DMS153 treated with DMSO at 0.1 percent for 48 hours (cell line): ENCODE data around the gene FASN.

ENCODE experiments used
- DNase-seq: peaks from one replicate; lab custom pipeline; 2025; ENCODE audit not compliant: unreplicated experiment; lab: John Stamatoyannopoulos, UW

FASN gene

GRCh38 chr17:82118168-82118814 is 20.3 kb upstream of the FASN start:
- no peak for DNase-seq

GRCh38 chr17:82117139-82118090 is 19.4 kb upstream of the FASN start:
- no peak for DNase-seq

DNA sequence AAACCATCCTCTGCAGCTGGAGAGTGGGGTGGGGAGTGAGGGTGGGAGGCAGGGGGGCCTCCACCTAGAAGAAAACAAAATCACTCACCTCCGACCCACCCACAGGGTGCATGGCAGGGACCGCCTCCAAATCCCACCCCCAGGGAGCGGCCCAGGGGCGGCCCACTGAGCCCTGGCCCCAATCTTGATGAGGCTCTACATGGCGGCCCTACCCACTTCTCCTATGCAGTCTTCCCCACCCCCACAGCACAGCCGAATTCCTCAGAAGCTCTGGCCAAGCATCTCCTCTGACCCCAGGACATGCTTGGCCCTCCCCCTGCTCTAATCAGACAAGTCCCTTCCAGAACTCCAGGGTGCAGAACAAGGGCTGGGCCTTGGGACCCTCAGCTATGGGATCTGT is 18.2 kb upstream of the FASN start:
- no peak for DNase-seq

- no peak for DNase-seq
Observed at GRCh38 chr17:82114872-82115271, 16.8 kb upstream of the FASN start.

DNA sequence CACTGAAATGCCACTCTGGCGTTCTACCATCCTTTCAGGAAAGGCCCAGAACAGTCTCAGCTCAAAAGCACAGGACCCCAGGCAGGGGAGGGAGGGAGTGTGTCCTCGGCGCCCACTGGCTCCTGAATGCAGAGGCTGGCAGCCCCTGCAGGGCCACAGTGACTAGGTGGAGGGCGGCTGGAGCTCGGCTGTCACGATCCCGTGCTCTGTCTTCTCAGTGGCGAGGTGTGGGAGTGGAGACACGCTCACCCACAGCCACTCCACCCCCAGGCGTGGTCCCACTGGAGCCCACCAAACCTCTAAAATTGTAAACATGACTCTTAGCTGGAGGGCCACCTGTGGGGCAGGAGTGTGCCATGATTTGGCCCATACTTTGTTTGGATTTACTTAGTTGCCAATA is 16.4 kb upstream of the FASN start:
- DNase-seq: no peak

GRCh38 chr17:82113941-82114340 is 15.9 kb upstream of the FASN start:
- no peak for DNase-seq

DNA sequence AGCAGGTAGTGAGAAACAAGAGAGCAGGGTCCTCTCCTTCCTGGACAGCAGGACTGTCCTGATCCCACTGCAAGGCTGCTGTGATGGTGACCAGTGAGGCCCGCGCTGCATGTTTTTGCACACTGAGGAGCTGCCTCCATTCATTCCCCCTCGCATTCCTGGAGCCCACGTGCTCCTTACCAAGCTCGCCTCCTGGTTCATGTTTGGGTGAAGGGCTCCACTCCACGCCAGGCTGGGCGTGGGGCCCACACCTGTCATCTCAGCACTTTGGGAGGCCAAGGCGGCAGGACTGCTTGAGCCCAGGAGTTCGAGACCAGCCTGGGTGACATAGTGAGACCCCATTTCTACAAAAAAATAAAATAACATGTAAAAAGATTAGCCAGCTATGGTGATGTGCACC is 15.4 kb upstream of the FASN start:
- no peak for DNase-seq

DNA sequence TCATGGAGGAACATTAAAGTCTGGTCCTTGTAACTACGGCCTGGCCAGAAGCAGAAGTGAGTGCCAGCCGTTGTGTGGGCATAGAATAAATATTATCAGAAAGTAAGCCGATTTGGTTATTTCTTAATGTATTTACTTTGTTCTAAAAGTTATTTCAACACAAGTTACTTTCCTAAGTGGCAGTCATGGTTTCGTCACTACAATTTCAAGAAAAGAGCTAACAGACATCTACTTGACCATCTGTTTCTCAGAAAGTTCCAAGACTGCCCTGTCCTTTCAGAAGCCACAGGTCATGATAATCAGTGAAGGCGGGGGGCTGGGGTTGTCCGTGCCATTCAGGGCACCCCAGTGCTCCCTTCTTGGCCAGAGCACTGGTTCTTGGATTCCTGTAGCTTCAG is 14.9 kb upstream of the FASN start:
- DNase-seq: no peak

DNA sequence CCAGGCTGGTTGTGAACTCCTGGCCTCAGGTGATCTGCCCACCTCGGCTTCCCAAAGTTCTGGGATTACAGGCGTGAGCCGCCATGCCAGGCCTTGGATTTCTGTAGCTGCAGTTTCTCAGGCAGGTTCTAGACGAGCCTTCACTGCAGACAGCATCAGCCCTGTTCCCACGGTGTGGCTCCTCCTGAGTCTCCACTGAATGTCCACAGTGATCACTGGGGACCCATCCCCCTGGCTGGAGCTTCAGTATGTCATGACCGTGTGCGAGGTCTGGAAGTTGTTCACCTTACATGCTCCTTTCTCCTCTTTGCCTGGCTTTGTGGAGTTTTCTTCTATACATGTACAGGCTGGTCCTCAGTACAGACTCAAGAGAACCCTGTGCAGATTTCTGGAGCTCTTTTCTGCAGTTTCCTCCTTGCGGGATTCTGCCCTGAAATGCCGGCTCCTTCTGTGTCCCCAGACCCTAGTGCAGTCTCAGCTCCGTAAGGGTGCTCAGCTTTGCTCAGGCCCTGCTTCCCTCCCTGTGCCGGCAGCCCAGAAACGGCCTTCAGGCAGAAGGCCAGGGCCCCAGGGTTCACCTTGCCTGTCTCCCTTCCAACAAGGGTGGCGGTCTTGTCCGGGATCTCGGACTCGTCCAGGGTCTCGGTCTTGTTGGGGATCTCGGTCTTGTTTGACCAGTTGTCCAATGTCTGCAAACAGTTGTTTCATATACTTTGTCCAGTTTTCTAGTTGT is 14.3 kb upstream of the FASN start:
- DNase-seq: no peak

- DNase-seq: no peak
Observed at GRCh38 chr17:82110298-82110697, 12.3 kb upstream of the FASN start.

- no peak for DNase-seq
Observed at GRCh38 chr17:82108961-82109475, 11.0 kb upstream of the FASN start.

DNA sequence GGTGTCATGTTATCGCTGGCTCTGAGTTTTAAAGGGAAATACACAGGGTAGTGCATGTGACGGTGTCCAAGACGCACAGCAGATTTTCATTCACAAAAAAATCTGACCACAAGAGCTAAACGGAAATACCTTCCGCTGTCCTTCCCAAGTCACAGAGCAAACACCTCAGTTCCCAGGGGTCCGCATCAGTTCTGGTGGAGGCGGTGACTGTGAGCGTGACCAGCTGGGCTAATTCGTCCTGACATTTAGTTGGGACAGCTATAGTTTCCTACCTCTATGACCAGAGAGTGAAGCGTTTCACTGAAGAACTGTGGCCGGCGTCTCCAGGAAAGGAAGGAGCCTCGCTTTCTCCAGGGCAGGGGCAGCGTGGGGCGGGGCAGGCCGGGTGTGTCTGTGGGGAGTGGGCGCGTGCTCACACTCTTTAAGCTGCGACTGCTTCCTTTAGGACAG is 10.5 kb upstream of the FASN start:
- no peak for DNase-seq

- DNase-seq: no peak
Observed at GRCh38 chr17:82108038-82108437, 10.0 kb upstream of the FASN start.

DNA sequence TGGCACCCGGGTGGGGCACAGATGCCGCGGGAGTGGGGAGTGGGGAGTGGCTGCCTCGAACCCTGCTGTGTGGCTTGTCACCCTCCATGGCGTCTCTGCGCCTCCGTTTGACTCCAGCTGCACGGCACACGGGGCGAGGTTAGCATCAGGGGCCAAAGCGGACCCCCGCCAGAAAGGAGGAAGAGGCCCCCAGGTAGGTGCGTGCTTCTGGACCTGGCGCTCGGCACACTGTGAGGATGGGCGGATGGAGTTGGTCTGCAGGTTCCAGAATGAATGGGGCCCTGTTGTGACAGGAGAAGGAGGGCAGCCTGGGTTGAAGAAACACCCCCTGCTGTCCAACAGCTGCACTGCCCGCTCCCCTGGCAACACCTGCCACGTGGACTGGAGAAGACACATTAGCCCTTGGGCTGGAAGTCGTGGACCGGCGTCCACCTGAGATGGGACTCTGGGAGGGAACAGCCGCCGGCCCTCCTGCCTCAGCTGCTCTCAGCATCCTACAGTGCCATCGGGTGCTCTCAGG is 9.4 kb upstream of the FASN start:
- DNase-seq: no peak

DNA sequence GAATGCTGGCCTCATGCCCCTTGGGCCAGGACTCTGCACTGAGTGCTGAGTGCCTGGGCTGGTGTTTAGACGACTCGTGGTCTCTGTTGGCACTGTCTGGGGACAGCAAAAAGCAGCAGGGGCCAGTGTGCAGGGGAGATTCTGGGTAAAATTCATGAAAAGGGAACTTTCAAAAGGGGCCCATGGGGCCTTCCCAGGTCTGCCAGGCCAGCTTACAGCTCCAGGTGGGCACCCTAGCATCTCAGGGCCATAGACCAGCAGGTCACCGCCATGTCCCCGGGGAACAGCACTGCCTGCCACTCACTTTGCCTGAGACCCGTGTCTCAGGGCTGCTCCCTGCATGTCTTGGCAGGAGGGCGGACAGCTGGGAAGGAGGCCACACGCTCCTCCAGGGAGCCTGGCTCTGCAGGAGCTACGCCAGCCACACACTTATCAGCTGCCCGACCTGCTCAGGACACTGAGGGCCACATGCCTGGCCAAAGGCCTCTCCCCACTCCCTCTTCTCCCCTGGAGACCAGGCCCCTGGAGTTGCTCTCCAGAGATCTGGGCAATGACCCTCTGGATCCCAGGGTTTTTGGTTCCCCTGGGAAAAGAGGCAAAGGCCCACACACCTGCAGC is 8.8 kb upstream of the FASN start:
- DNase-seq: no peak

- peak; percentile 50 for DNase-seq
Observed at GRCh38 chr17:82105882-82106687, 8.0 kb upstream of the FASN start.

DNA sequence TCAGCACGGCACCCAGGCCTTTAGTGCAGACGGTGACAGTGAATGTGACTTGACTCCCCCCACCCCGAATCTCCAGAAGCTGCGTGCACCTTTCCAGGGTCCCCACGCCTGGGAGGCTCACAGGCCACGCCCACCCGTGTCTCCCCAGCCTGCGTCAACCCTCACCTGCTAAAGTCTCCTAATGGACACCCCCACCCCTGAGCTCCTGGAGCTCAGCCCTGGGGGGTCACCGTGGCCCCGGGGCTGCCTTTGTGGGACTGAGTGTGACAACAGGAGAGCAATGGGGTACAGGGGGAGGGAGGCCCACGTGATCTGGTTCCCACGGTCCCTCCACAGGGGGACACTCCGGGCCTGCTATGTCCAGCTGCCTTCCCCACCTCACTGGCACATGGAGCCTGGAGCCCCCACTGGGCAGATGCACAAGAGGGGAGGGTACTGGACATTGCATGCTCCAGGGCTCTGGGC is 7.4 kb upstream of the FASN start:
- no peak for DNase-seq

GRCh38 chr17:82104797-82105416 is 6.9 kb upstream of the FASN start:
- DNase-seq: no peak
